HCT116 (cell line): Measurements from ENCODE around the gene MIS18A. TPM values are rescaled to one million over a fixed set of nuclear protein-coding genes. Genes with fewer than 3 reads are reported as not detected.

Experiments
- ATAC-seq: fragments of 200-7000 bp; cut with Tn5 transposase; 2 replicates; pipeline ENCODE4 v1.9.1; 2020; ENCODE audit warnings: mild to moderate bottlenecking, moderate library complexity
- BruUV-seq: library from RNA; stranded (reverse); fragments of 400-500 nt; replicated peaks from 2 replicates; lab custom pipeline; 2021; lab: Mats Ljungman, UMichigan
- CTCF ChIA-PET: fragments of 300-600 bp; sonication (Branson Sonifier 250); formaldehyde crosslinking; loops from one replicate; lab custom pipeline; 2021; ENCODE audit warnings: antibody characterized with exemption; lab: Charles Lee
- POLR2A ChIA-PET: fragments of 300-600, 350-600 bp; sonication (Branson Sonifier 250); formaldehyde crosslinking; loops from one replicate; lab custom pipeline; 2021; ENCODE audit warnings: antibody characterized with exemption; lab: Charles Lee
- RAD21 ChIA-PET, 2 experiments: fragments of 300-600 bp; sonication (Branson Sonifier 250); formaldehyde crosslinking; loops; one replicate each; lab custom pipeline; 2023; ENCODE audit warnings: low total read pairs in 2 of 2; ENCODE audit not compliant: uncharacterized antibody in 2 of 2, unreplicated experiment in 2 of 2, low non-redundant PET in 1 of 2; lab: Charles Lee
- DNase-seq: peaks from one replicate; pipeline ENCODE4 v3.0.0-alpha.2; 2010; ENCODE audit warnings: low read depth, low spot score
- H2AFZ ChIP-seq: fragments of 200-600 bp; shearing (Covaris generic), sonication (generic); 2 replicates; pipeline ENCODE4 v1.6.1; 2017; ENCODE audit warnings: low read depth, mixed run types, mixed read lengths, antibody characterized with exemption, low read length; ENCODE audit not compliant: poor library complexity, severe bottlenecking
- H3K27ac ChIP-seq: 2 replicates; pipeline ENCODE4 v1.5.1; 2012; ENCODE audit warnings: low read depth, low read length
- H3K27me3 ChIP-seq: fragments of 200-600 bp; sonication (generic); 2 replicates; pipeline ENCODE4 v1.6.1; 2016; ENCODE audit warnings: mixed run types, low read length, mixed read lengths; ENCODE audit not compliant: insufficient read depth
- H3K36me3 ChIP-seq, 2 experiments: fragments of 200-500 bp in 1 of 2; fragments of 200-600 bp in 1 of 2; sonication (Bioruptor generic) in 1 of 2; sonication (generic) in 1 of 2; 2 replicates each; pipeline versions ENCODE4 v1.5.1 to v1.6.1; 2014 to 2016; ENCODE audit warnings: low read length in 2 of 2, inconsistent platforms in 1 of 2, mixed read lengths in 1 of 2, mixed run types in 1 of 2; ENCODE audit not compliant: insufficient read depth in 2 of 2, control insufficient read depth in 1 of 2
- H3K4me1 ChIP-seq, 2 experiments: fragments of 200-600 bp in 1 of 2; sonication (generic) in 1 of 2; 2 replicates each; pipeline versions ENCODE4 v1.5.1 to v1.6.1; 2012 to 2017; ENCODE audit warnings: low read length in 2 of 2, inconsistent platforms in 1 of 2, mild to moderate bottlenecking in 1 of 2, mixed read lengths in 1 of 2, mixed run types in 1 of 2, moderate library complexity in 1 of 2; ENCODE audit not compliant: insufficient read depth in 2 of 2, control insufficient read depth in 1 of 2
- H3K4me2 ChIP-seq: fragments of 200-600 bp; sonication (generic); 2 replicates; pipeline ENCODE4 v1.6.1; 2017; ENCODE audit warnings: mixed run types, low read length, mixed read lengths
- H3K4me3 ChIP-seq, 2 experiments: fragments of 200-600 bp in 1 of 2; sonication (generic) in 1 of 2; replicated peaks in 1 of 2; 2 replicates each; pipeline ENCODE4 v1.5.1; 2011 to 2016; ENCODE audit warnings: low read length in 2 of 2, control low read depth in 1 of 2, low read depth in 1 of 2, mild to moderate bottlenecking in 1 of 2, mixed read lengths in 1 of 2, mixed run types in 1 of 2
- H3K79me2 ChIP-seq: fragments of 200-600 bp; sonication (generic); 2 replicates; pipeline ENCODE4 v1.6.1; 2017; ENCODE audit warnings: mild to moderate bottlenecking, mixed run types, low read length, moderate library complexity, mixed read lengths; ENCODE audit not compliant: insufficient read depth
- H3K9ac ChIP-seq: fragments of 200-600 bp; sonication (generic); 2 replicates; pipeline ENCODE4 v1.6.1; 2016; ENCODE audit warnings: low read length, mixed read lengths
- H3K9me2 ChIP-seq: fragments of 200-600 bp; sonication (generic), shearing (Covaris generic); 2 replicates; pipeline ENCODE4 v1.6.1; 2017; ENCODE audit warnings: mixed run types, mild to moderate bottlenecking, moderate library complexity; ENCODE audit not compliant: insufficient read depth
- H3K9me3 ChIP-seq, 2 experiments: fragments of 200-500 bp in 1 of 2; fragments of 200-600 bp in 1 of 2; sonication (Bioruptor generic) in 1 of 2; sonication (generic) in 1 of 2; 2 replicates each; pipeline ENCODE4 v1.6.1; 2014 to 2017; ENCODE audit warnings: low read length in 2 of 2, mixed read lengths in 2 of 2, inconsistent platforms in 1 of 2, low read depth in 1 of 2, mild to moderate bottlenecking in 1 of 2, mixed run types in 1 of 2, moderate library complexity in 1 of 2; ENCODE audit not compliant: control insufficient read depth in 1 of 2, insufficient read depth in 1 of 2
- H4K20me1 ChIP-seq: fragments of 200-600 bp; sonication (generic), shearing (Covaris generic); 2 replicates; pipeline ENCODE4 v1.6.1; 2017; ENCODE audit warnings: mixed run types, mild to moderate bottlenecking, moderate library complexity; ENCODE audit not compliant: insufficient read depth
- CBX3 ChIP-seq: IDR thresholded peaks from 2 replicates; pipeline ENCODE4 v1.6.1; 2012; ENCODE audit warnings: low read depth
- CEBPB ChIP-seq: IDR thresholded peaks from 2 replicates; pipeline ENCODE4 v1.6.1; 2012; ENCODE audit warnings: low read depth
- EGR1 ChIP-seq: IDR thresholded peaks from 2 replicates; pipeline ENCODE4 v1.6.1; 2012; ENCODE audit warnings: low read depth
- ELF1 ChIP-seq: IDR thresholded peaks from 2 replicates; pipeline ENCODE4 v1.6.1; 2012; ENCODE audit warnings: low read depth, borderline replicate concordance
- EZH2 ChIP-seq: fragments of 200-600 bp; sonication (generic); IDR thresholded peaks from 2 replicates; pipeline ENCODE4 v1.6.1; 2017; ENCODE audit warnings: antibody characterized with exemption, mixed run types
- FOSL1 ChIP-seq: IDR thresholded peaks from 2 replicates; pipeline ENCODE4 v1.6.1; 2012; ENCODE audit warnings: low read depth
- JUND ChIP-seq: IDR thresholded peaks from 2 replicates; pipeline ENCODE4 v1.6.1; 2012
- POLR2AphosphoS5 ChIP-seq: IDR thresholded peaks from 2 replicates; pipeline ENCODE4 v1.6.1; 2011; ENCODE audit warnings: mild to moderate bottlenecking, low read depth, low read length, moderate library complexity
- SIN3A ChIP-seq: IDR thresholded peaks from 2 replicates; pipeline ENCODE4 v1.6.1; 2012; ENCODE audit warnings: low read depth
- SRF ChIP-seq: IDR thresholded peaks from 2 replicates; pipeline ENCODE4 v1.6.1; 2012; ENCODE audit warnings: low read depth
- TCF7L2 ChIP-seq: IDR thresholded peaks from 2 replicates; pipeline ENCODE4 v1.7.0; 2011; ENCODE audit warnings: borderline replicate concordance, inconsistent platforms; ENCODE audit not compliant: insufficient read depth, insufficient read length; ENCODE audit errors: extremely low read depth
- YY1 ChIP-seq: IDR thresholded peaks from 2 replicates; pipeline ENCODE4 v1.6.1; 2011; ENCODE audit warnings: low read length, low read depth, moderate library complexity, mild to moderate bottlenecking; ENCODE audit not compliant: insufficient replicate concordance; ENCODE audit errors: extremely low read depth
- ZFX ChIP-seq: fragments of 450-650 bp; IDR thresholded peaks from 2 replicates; pipeline ENCODE4 v1.6.1; 2017
- ZNF274 ChIP-seq: fragments of 200-500 bp; sonication (Bioruptor generic); IDR thresholded peaks from 2 replicates; pipeline ENCODE4 v1.6.1; 2014; ENCODE audit warnings: mild to moderate bottlenecking, low read depth, low read length, inconsistent platforms
- intact Hi-C: fragments of 100-400 bp; cut with micrococcal nuclease; formaldehyde crosslinking; loops from 2 replicates; pipeline ENCODE4 v1.10.0; 2022
- total RNA-seq: library from RNA; stranded (reverse); gene quantifications from one replicate; pipeline ENCODE4 v1.2.1, GENCODE V29; 2021; ENCODE audit not compliant: unreplicated experiment
- TF ChIP-seq, protein P1 (sequence below): IDR thresholded peaks from 2 replicates; pipeline ENCODE4 v1.6.1; 2012
- TF ChIP-seq, protein P2 (sequence below): IDR thresholded peaks from 2 replicates; pipeline ENCODE4 v1.6.1; 2012; ENCODE audit warnings: low read depth
- TF ChIP-seq, protein P3 (sequence below): IDR thresholded peaks from 2 replicates; pipeline ENCODE4 v1.6.1; 2011; ENCODE audit warnings: mild to moderate bottlenecking, low read length, moderate library complexity; ENCODE audit not compliant: insufficient replicate concordance; ENCODE audit errors: extremely low read depth
- TF ChIP-seq, protein P4 (sequence below), 3 experiments: fragments of 200-600 bp in 1 of 3; sonication (generic) in 1 of 3; IDR thresholded peaks in 2 of 3; conservative IDR thresholded peaks in 1 of 3; 2 replicates each; pipeline ENCODE4 v1.5.1; 2012 to 2017; ENCODE audit warnings: low read depth in 2 of 3, low read length in 2 of 3, antibody characterized with exemption in 1 of 3, borderline replicate concordance in 1 of 3, control low read depth in 1 of 3, mild to moderate bottlenecking in 1 of 3, mixed read lengths in 1 of 3, mixed run types in 1 of 3, moderate library complexity in 1 of 3; ENCODE audit not compliant: insufficient read depth in 1 of 3

The MIS18A gene
- total RNA-seq, 1 experiment from 2014 or later: 30.0 TPM

DNA sequence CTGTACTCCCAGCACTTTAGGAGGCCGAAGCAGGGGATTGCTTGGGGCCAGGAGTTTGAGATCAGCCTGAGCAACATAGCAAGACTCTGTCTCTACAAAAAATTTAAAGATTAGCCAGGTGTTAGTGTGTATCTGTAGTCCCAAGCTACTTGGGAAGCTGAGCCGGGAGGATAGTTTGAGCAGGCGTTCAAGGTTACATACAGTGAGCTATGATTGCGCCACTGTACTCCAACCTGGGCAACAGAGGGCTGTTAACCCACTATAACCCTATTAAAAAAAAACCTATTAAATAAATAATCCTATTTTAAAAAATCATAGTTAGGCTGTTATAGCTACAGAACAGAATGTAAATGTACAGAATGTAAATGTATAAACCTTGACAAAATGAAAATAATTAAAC, 2.2 kb downstream of the MIS18A start (continued):
- TF ChIP-seq, protein P1, sequence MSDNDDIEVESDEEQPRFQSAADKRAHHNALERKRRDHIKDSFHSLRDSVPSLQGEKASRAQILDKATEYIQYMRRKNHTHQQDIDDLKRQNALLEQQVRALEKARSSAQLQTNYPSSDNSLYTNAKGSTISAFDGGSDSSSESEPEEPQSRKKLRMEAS: no peak
- TF ChIP-seq TCF7L2 (no peak), ZFX (no peak)
- TF ChIP-seq, protein P2, sequence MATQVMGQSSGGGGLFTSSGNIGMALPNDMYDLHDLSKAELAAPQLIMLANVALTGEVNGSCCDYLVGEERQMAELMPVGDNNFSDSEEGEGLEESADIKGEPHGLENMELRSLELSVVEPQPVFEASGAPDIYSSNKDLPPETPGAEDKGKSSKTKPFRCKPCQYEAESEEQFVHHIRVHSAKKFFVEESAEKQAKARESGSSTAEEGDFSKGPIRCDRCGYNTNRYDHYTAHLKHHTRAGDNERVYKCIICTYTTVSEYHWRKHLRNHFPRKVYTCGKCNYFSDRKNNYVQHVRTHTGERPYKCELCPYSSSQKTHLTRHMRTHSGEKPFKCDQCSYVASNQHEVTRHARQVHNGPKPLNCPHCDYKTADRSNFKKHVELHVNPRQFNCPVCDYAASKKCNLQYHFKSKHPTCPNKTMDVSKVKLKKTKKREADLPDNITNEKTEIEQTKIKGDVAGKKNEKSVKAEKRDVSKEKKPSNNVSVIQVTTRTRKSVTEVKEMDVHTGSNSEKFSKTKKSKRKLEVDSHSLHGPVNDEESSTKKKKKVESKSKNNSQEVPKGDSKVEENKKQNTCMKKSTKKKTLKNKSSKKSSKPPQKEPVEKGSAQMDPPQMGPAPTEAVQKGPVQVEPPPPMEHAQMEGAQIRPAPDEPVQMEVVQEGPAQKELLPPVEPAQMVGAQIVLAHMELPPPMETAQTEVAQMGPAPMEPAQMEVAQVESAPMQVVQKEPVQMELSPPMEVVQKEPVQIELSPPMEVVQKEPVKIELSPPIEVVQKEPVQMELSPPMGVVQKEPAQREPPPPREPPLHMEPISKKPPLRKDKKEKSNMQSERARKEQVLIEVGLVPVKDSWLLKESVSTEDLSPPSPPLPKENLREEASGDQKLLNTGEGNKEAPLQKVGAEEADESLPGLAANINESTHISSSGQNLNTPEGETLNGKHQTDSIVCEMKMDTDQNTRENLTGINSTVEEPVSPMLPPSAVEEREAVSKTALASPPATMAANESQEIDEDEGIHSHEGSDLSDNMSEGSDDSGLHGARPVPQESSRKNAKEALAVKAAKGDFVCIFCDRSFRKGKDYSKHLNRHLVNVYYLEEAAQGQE: no peak

DNA sequence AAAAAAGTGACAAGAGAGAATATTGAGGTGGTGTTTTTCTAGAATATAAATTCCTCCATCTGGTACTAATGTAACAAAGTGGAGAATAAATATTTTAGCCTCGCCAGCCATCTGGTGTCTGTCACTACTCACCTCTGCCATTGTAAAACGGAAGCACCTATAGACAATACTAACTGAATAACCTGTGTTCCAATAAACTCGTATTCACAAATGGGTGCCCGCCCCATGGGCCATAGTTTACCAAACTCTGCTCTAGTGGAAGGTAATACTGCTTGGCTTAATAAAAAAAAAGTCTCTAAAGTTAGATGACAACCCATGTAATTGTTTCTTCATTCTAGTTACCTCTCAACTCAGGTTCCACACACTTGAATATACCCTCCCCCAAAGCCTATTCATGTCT, 8.1 kb downstream of the MIS18A start:
- no peak overlapping the region for H3K4me3 ChIP-seq
- ChIA-PET RAD21 (no interaction called here), CTCF (no interaction called here), POLR2A (no interaction called here)
- intact Hi-C loops: no loop called here
- ATAC-seq (no peak), DNase-seq (no peak)
- H3K36me3 ChIP-seq: peaks cover 17 to 22% of the 10 kb centered on the region in 2 experiments; a peak in 3 of 4 replicates
- H3K27me3 ChIP-seq: no peaks in the 10 kb centered on the region
- no peak overlapping the region for H3K9ac ChIP-seq
- no peak overlapping the region for H3K27ac ChIP-seq
- no peaks in the 10 kb centered on the region for H3K4me1 ChIP-seq
- H3K79me2 ChIP-seq: peaks cover 22% of the 10 kb centered on the region; the same call in 1 of the 2 replicates
- H3K9me2 ChIP-seq: no peaks in the 10 kb centered on the region
- H4K20me1 ChIP-seq: no peaks in the 10 kb centered on the region
- no TSS peak for BruUV-seq
- H3K4me2 ChIP-seq: no peak overlapping the region
- H2AFZ ChIP-seq: no peak overlapping the region
- no peaks in the 10 kb centered on the region for H3K9me3 ChIP-seq
- no peak for TF ChIP-seq SRF
- TF ChIP-seq EZH2: no peak
- TF ChIP-seq TCF7L2: no peak
- TF ChIP-seq ZNF274: no peak
- no peak for TF ChIP-seq ZFX
- no peak for TF ChIP-seq CEBPB
- no peak for TF ChIP-seq FOSL1
- no peak for TF ChIP-seq SIN3A
- TF ChIP-seq, protein P3, sequence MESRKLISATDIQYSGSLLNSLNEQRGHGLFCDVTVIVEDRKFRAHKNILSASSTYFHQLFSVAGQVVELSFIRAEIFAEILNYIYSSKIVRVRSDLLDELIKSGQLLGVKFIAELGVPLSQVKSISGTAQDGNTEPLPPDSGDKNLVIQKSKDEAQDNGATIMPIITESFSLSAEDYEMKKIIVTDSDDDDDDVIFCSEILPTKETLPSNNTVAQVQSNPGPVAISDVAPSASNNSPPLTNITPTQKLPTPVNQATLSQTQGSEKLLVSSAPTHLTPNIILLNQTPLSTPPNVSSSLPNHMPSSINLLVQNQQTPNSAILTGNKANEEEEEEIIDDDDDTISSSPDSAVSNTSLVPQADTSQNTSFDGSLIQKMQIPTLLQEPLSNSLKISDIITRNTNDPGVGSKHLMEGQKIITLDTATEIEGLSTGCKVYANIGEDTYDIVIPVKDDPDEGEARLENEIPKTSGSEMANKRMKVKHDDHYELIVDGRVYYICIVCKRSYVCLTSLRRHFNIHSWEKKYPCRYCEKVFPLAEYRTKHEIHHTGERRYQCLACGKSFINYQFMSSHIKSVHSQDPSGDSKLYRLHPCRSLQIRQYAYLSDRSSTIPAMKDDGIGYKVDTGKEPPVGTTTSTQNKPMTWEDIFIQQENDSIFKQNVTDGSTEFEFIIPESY: no peak
- no peak for TF ChIP-seq CBX3
- TF ChIP-seq, protein P4, sequence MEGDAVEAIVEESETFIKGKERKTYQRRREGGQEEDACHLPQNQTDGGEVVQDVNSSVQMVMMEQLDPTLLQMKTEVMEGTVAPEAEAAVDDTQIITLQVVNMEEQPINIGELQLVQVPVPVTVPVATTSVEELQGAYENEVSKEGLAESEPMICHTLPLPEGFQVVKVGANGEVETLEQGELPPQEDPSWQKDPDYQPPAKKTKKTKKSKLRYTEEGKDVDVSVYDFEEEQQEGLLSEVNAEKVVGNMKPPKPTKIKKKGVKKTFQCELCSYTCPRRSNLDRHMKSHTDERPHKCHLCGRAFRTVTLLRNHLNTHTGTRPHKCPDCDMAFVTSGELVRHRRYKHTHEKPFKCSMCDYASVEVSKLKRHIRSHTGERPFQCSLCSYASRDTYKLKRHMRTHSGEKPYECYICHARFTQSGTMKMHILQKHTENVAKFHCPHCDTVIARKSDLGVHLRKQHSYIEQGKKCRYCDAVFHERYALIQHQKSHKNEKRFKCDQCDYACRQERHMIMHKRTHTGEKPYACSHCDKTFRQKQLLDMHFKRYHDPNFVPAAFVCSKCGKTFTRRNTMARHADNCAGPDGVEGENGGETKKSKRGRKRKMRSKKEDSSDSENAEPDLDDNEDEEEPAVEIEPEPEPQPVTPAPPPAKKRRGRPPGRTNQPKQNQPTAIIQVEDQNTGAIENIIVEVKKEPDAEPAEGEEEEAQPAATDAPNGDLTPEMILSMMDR (IDR thresholded peaks at IDR 0.05 in 2 of 3, conservative IDR thresholded peaks at IDR 0.05 in 1 of 3; ENCODE audit: borderline replicate concordance in 1 of 3, insufficient read depth in 1 of 3, low read depth in 2 of 3, low read length in 2 of 3): no peak
- no peak for TF ChIP-seq JUND
- TF ChIP-seq, protein P1: no peak
- no peak for TF ChIP-seq YY1
- TF ChIP-seq POLR2AphosphoS5: no peak
- TF ChIP-seq ELF1: no peak
- TF ChIP-seq EGR1: no peak
